Right lobe of liver (tissue), 6 donors: ENCODE data around the gene ECD. TPM values are rescaled to one million over a fixed set of nuclear protein-coding genes. Genes with fewer than 3 reads are reported as not detected.

Experiments used
- ATAC-seq, 4 donors: fragments of 200-7000 bp; cut with Tn5 transposase; one replicate each; pipeline ENCODE4 v1.9.1; 2020; ENCODE audit warnings: mild to moderate bottlenecking in 4 of 4, moderate library complexity in 4 of 4
- DNase-seq, 3 donors: peaks; one replicate each; pipeline ENCODE4 v3.0.0-alpha.2; 2020
- H3K27ac ChIP-seq, 3 donors: fragments of 200-600 bp; one replicate each; pipeline ENCODE4 v1.8.0; 2022
- H3K27me3 ChIP-seq, 2 donors: fragments of 200-600 bp; one replicate each; pipeline ENCODE4 v1.8.0; 2022
- H3K36me3 ChIP-seq, 4 donors: fragments of 200-600 bp; sonication (generic) in 1 of 4; one replicate each; pipeline versions ENCODE4 v1.5.1 to v1.8.0; 2017 to 2022; ENCODE audit warnings: control low read depth in 1 of 4
- H3K4me1 ChIP-seq, 4 donors: fragments of 200-600 bp; sonication (generic) in 1 of 4; one replicate each; pipeline versions ENCODE4 v1.5.1 to v1.8.0; 2017 to 2022; ENCODE audit warnings: control low read depth in 1 of 4
- H3K4me3 ChIP-seq, 3 donors: fragments of 200-600 bp; one replicate each; pipeline ENCODE4 v1.8.0; 2022
- H3K9me3 ChIP-seq, 4 donors: fragments of 200-600 bp; sonication (generic) in 1 of 4; one replicate each; pipeline versions ENCODE4 v1.5.1 to v1.8.0; 2017 to 2022; ENCODE audit warnings: control low read depth in 1 of 4
- CTCF ChIP-seq, 4 donors: fragments of 200-600 bp in 3 of 4; fragments of 450-650 bp in 1 of 4; IDR thresholded peaks; one replicate each; pipeline versions ENCODE4 v1.5.1 to v1.8.0; 2016 to 2022; ENCODE audit warnings: antibody characterized with exemption in 4 of 4, mild to moderate bottlenecking in 2 of 4
- POLR2A ChIP-seq: fragments of 450-650 bp; IDR thresholded peaks from one replicate; pipeline ENCODE4 v1.6.1; 2017; ENCODE audit warnings: antibody characterized with exemption, mild to moderate bottlenecking
- WGBS: methylation state at CpG from one replicate; pipeline ENCODE4 v1.1.6; 2018; ENCODE audit warnings: low coverage, low lambda C conversion rate; ENCODE audit not compliant: insufficient coverage; ENCODE audit errors: missing lambda C conversion rate; 5-methylcytosine and 5-hydroxymethylcytosine counted together
- intact Hi-C, 2 donors: fragments of 100-400 bp; cut with DNase I; formaldehyde crosslinking; loops; one replicate each; pipeline versions ENCODE4 v1.11.2 to v1.14.1; 2022
- total RNA-seq, 6 experiments: library from RNA; depleted of rRNA in 2 of 6; stranded (reverse); fragments of >200 nt in 2 of 6; fragmentation: NEBNext Ultra II Directional in 3 of 6; extraction: Animal tissue kit (Norgen Biotek cat#: 25700) in 3 of 6; gene quantifications; one replicate each; pipeline versions ENCODE4 v1.1.0 to v1.2.4, GENCODE V29; 2016 to 2023
- donor health status: DM: no; HTN: yes; CAD: no.
- donor health status: DM: no; HTN: no; CAD: no.
- donor health status: DM: no; HTN: no; CAD: no.
- donor health status: DM: no; HTN: yes; CAD: no.
- donor health status: DM: no; HTN: yes; CAD: no.

Gene ECD
- total RNA-seq, 6 experiments from 2014 or later: 8.8 to 21.2 (median 11.7) TPM

GRCh38 chr10:73190188-73190587, 22.4 kb upstream of the ECD start:
- intact Hi-C loops: no loop called here
- DNase-seq: no peak
- ATAC-seq: no peak
- H3K4me1 ChIP-seq: no peaks in the 10 kb centered on the region
- 93% methylated on average over 5 of the region's 5 CpGs for WGBS
- H3K9me3 ChIP-seq: no peaks in the 10 kb centered on the region
- no peak for TF ChIP-seq CTCF (IDR thresholded peaks at IDR 0.05)
- TF ChIP-seq POLR2A: no peak
- H3K36me3 ChIP-seq: peaks cover 0 to 9% (median 1%) of the 10 kb centered on the region in 4 donors
- no peak overlapping the region for H3K4me3 ChIP-seq
- H3K27ac ChIP-seq: no peak overlapping the region
- no peaks in the 10 kb centered on the region for H3K27me3 ChIP-seq

- no peak for TF ChIP-seq CTCF (IDR thresholded peaks at IDR 0.05)
- TF ChIP-seq POLR2A: no peak
- WGBS: 83% methylated on average over 1 of the region's 1 CpG
- H3K4me3 ChIP-seq: no peak overlapping the region
- DNase-seq (no peak), ATAC-seq (no peak)
- H3K9me3 ChIP-seq: no peaks in the 10 kb centered on the region
- H3K4me1 ChIP-seq: no peaks in the 10 kb centered on the region
- H3K27ac ChIP-seq: no peak overlapping the region
- intact Hi-C loops: no loop called here
- H3K36me3 ChIP-seq: no peaks in the 10 kb centered on the region
- H3K27me3 ChIP-seq: no peaks in the 10 kb centered on the region
Measured at GRCh38 chr10:73186266-73186665, 18.5 kb upstream of the ECD start.

GRCh38 chr10:73183667-73184281, 16.0 kb upstream of the ECD start:
- intact Hi-C loops: no loop called here
- ATAC-seq (no peak), DNase-seq (no peak)
- no peak for TF ChIP-seq CTCF (IDR thresholded peaks at IDR 0.05)
- no peak for TF ChIP-seq POLR2A
- Histone ChIP-seq H3K27ac (no peak overlapping the region), H3K4me3 (no peak overlapping the region), H3K27me3 (no peaks in the 10 kb centered on the region), H3K9me3 (no peaks in the 10 kb centered on the region), H3K36me3 (no peaks in the 10 kb centered on the region), H3K4me1 (no peaks in the 10 kb centered on the region)
- 93% methylated on average over 3 of the region's 3 CpGs for WGBS

- ATAC-seq (no peak), DNase-seq (no peak)
- Histone ChIP-seq H3K9me3 (no peaks in the 10 kb centered on the region), H3K36me3 (peaks cover 0 to 2% (median 0%) of the 10 kb centered on the region in 4 donors), H3K27ac (no peak overlapping the region), H3K27me3 (no peaks in the 10 kb centered on the region), H3K4me3 (no peak overlapping the region), H3K4me1 (no peaks in the 10 kb centered on the region)
- intact Hi-C loops: no loop called here
- 94% methylated on average over 2 of the region's 2 CpGs for WGBS
- TF ChIP-seq CTCF (IDR thresholded peaks at IDR 0.05) (no peak), POLR2A (no peak)
Measured at GRCh38 chr10:73182568-73182967, 14.8 kb upstream of the ECD start.
